GM12878 (cell line): Measurements from ENCODE around the gene CCDC106. TPM values are rescaled to one million over a fixed set of nuclear protein-coding genes. Genes with fewer than 3 reads are reported as not detected.
A peak's percentile ranks its signal among the peaks of the same experiment; 100 is the strongest.

Source experiments
- ASH2L ChIP-seq: fragments of 300-600, 200-600 bp; sonication (generic); IDR thresholded peaks from 2 replicates; pipeline ENCODE4 v1.6.1; 2017; ENCODE audit warnings: low read depth, mild to moderate bottlenecking, borderline replicate concordance
- CBX5 ChIP-seq: sonication (generic); IDR thresholded peaks from 2 replicates; pipeline ENCODE4 v1.6.1; 2016; ENCODE audit warnings: low read depth, moderate library complexity, mild to moderate bottlenecking, inconsistent platforms
- GABPA ChIP-seq: IDR thresholded peaks from 2 replicates; pipeline ENCODE4 v1.6.1; 2014; ENCODE audit warnings: antibody characterized with exemption, low read depth, mild to moderate bottlenecking, inconsistent platforms
- HDAC6 ChIP-seq: fragments of 200-600 bp; sonication (generic); IDR thresholded peaks from one replicate; pipeline ENCODE4 v1.8.0; 2017; ENCODE audit warnings: antibody characterized with exemption; ENCODE audit not compliant: unreplicated experiment
- KLF5 ChIP-seq: fragments of 450-650 bp; IDR thresholded peaks from 2 replicates; pipeline ENCODE4 v1.6.1; 2014; ENCODE audit warnings: mild to moderate bottlenecking; ENCODE audit not compliant: partially characterized antibody
- LARP7 ChIP-seq: fragments of 450-650 bp; IDR thresholded peaks from 2 replicates; pipeline ENCODE4 v1.6.1; 2017; ENCODE audit warnings: mild to moderate bottlenecking
- MXI1 ChIP-seq: fragments of 150-350 bp; IDR thresholded peaks from 2 replicates; pipeline ENCODE4 v1.6.1; 2011; ENCODE audit warnings: low read depth, mild to moderate bottlenecking, inconsistent platforms, low read length, improper control_type of control experiment
- NBN ChIP-seq: fragments of 450-650 bp; IDR thresholded peaks from 2 replicates; pipeline ENCODE4 v1.6.1; 2016
- NFYB ChIP-seq: IDR thresholded peaks from 2 replicates; pipeline ENCODE4 v1.6.1; 2011; ENCODE audit warnings: low read depth, mild to moderate bottlenecking, low read length, improper control_type of control experiment, moderate library complexity; ENCODE audit not compliant: insufficient read depth
- NR2C2 ChIP-seq: IDR thresholded peaks from 2 replicates; pipeline ENCODE4 v1.6.1; 2011; ENCODE audit warnings: borderline replicate concordance, low read depth; ENCODE audit not compliant: control insufficient read depth, insufficient read length
- POU2F2 ChIP-seq: IDR thresholded peaks from 3 replicates; pipeline ENCODE4 v1.6.1; 2011; ENCODE audit warnings: low read depth, mild to moderate bottlenecking, low read length, borderline replicate concordance
- RB1 ChIP-seq: fragments of 450-650 bp; formaldehyde crosslinking; IDR thresholded peaks from 2 replicates; pipeline ENCODE4 v1.6.1; 2017; ENCODE audit warnings: mild to moderate bottlenecking, borderline replicate concordance
- SMAD5 ChIP-seq: IDR thresholded peaks from 2 replicates; pipeline ENCODE4 v1.6.1; 2016; ENCODE audit warnings: antibody characterized with exemption, low read depth
- SP1 ChIP-seq: IDR thresholded peaks from one replicate; pipeline ENCODE4 v1.6.1; 2011; ENCODE audit warnings: low read depth, low read length
- SREBF2 ChIP-seq: IDR thresholded peaks from 2 replicates; pipeline ENCODE4 v1.6.1; 2012; ENCODE audit warnings: mild to moderate bottlenecking, low read length
- TCF12 ChIP-seq: IDR thresholded peaks from 2 replicates; pipeline ENCODE4 v1.6.1; 2011; ENCODE audit warnings: low read depth, mild to moderate bottlenecking, low read length
- TCF7 ChIP-seq: IDR thresholded peaks from 2 replicates; pipeline ENCODE4 v1.6.1; 2014; ENCODE audit warnings: antibody characterized with exemption, borderline replicate concordance
- ZBED1 ChIP-seq: IDR thresholded peaks from 2 replicates; pipeline ENCODE4 v1.6.1; 2016; ENCODE audit warnings: borderline replicate concordance
- ZNF24 ChIP-seq: fragments of 450-650 bp; IDR thresholded peaks from 2 replicates; pipeline ENCODE4 v1.6.1; 2017; ENCODE audit warnings: antibody characterized with exemption, mild to moderate bottlenecking
- ZNF384 ChIP-seq: IDR thresholded peaks from 2 replicates; pipeline ENCODE4 v1.6.1; 2012; ENCODE audit warnings: low read depth, mild to moderate bottlenecking, low read length, improper control_type of control experiment, borderline replicate concordance
- ZSCAN29 ChIP-seq: fragments of 450-650 bp; IDR thresholded peaks from 2 replicates; pipeline ENCODE4 v1.6.1; 2017; ENCODE audit warnings: mild to moderate bottlenecking, moderate library complexity
- polyA plus RNA-seq, 11 experiments: library from polyadenylated mRNA; depleted of rRNA in 4 of 11; unstranded in 6 of 11; stranded (reverse) in 5 of 11; fragments of >200 nt; fragmentation: Nextera tagmentation in 4 of 11; fragmentation: Illumina TruSeq in 1 of 11; extraction: Ambion mirVana in 4 of 11; extraction: Trizol in 1 of 11; gene quantifications; 1 replicate in 1 of 11; 2 replicates in 10 of 11; pipeline versions ENCODE4 v1.2.1 to v1.2.3, GENCODE V29; 2011 to 2016; ENCODE audit warnings: inconsistent platforms in 2 of 11, missing spikeins in 2 of 11, low read depth in 1 of 11
- total RNA-seq, 4 experiments: library from RNA; depleted of rRNA in 3 of 4; stranded (reverse); fragments of >200 nt in 3 of 4; fragmentation: Illumina TruSeq in 1 of 4; extraction: Trizol in 1 of 4; gene quantifications; 2 replicates each; pipeline versions ENCODE4 v1.2.1 to v1.2.3, GENCODE V29; 2013 to 2021
- TF ChIP-seq, protein P1 (sequence below): fragments of 450-650 bp; IDR thresholded peaks from 2 replicates; pipeline ENCODE4 v1.6.1; 2014; ENCODE audit warnings: mild to moderate bottlenecking
- TF ChIP-seq, protein P2 (sequence below): IDR thresholded peaks from 2 replicates; pipeline ENCODE4 v1.6.1; 2012; ENCODE audit warnings: low read depth, low read length, improper control_type of control experiment
- TF ChIP-seq, protein P3 (sequence below): IDR thresholded peaks from 2 replicates; pipeline ENCODE4 v1.6.1; 2012; ENCODE audit warnings: low read length, inconsistent platforms
- TF ChIP-seq, protein P4 (sequence below): fragments of 450-650 bp; formaldehyde crosslinking; IDR thresholded peaks from 2 replicates; pipeline ENCODE4 v1.4.0; 2020; ENCODE audit warnings: mild to moderate bottlenecking, moderate library complexity
- TF ChIP-seq, protein P5 (sequence below): IDR thresholded peaks from 2 replicates; pipeline ENCODE4 v1.6.1; 2011; ENCODE audit warnings: borderline replicate concordance, low read depth, mild to moderate bottlenecking, moderate library complexity, mixed read lengths, low read length; ENCODE audit not compliant: insufficient read depth; ENCODE audit errors: extremely low read length

CCDC106 gene
- total and polyA plus RNA-seq, 10 of the 15 experiments (the other 5 are each of a cell fraction or from before 2014, with no cell fraction given) = 0.04 to 35.9 (median 19.8) TPM

DNA sequence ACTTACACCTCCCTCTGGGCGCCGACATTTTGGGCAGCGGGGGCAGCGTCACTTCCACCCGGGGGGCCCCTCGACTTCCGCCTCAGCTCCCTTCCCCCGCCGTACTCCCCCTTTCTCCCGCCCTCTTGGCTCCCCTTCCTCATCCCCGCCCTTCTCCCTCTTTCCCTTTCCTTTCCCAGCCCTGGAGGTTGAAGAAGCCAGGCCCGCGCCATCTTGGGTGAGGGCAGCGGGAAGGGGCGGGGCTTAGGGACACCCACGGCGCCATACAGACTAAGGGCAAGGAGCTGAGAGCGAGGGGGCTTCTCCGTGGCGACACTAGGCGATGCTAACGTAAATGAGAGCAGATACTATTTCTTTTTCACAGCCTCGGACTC, 48.6 kb upstream of the CCDC106 start, which contains the start of gene FIZ1 (continued):
- no peak; the same call in 1 of the 2 replicates for TF ChIP-seq RB1
- no peak for TF ChIP-seq HDAC6
- TF ChIP-seq ZNF24 = no peak
- no peak for TF ChIP-seq KLF5
- TF ChIP-seq POU2F2 = no peak
- no peak for TF ChIP-seq CBX5
- no peak for TF ChIP-seq NR2C2
- no peak for TF ChIP-seq TCF7
- TF ChIP-seq, protein P1, sequence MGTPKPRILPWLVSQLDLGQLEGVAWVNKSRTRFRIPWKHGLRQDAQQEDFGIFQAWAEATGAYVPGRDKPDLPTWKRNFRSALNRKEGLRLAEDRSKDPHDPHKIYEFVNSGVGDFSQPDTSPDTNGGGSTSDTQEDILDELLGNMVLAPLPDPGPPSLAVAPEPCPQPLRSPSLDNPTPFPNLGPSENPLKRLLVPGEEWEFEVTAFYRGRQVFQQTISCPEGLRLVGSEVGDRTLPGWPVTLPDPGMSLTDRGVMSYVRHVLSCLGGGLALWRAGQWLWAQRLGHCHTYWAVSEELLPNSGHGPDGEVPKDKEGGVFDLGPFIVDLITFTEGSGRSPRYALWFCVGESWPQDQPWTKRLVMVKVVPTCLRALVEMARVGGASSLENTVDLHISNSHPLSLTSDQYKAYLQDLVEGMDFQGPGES = no peak
- TF ChIP-seq NFYB = no peak
- TF ChIP-seq, protein P2, sequence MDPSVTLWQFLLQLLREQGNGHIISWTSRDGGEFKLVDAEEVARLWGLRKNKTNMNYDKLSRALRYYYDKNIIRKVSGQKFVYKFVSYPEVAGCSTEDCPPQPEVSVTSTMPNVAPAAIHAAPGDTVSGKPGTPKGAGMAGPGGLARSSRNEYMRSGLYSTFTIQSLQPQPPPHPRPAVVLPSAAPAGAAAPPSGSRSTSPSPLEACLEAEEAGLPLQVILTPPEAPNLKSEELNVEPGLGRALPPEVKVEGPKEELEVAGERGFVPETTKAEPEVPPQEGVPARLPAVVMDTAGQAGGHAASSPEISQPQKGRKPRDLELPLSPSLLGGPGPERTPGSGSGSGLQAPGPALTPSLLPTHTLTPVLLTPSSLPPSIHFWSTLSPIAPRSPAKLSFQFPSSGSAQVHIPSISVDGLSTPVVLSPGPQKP = 0 out of 2 replicates have a peak, but pooled peaks have one; percentile 22
- TF ChIP-seq ZNF384 = no peak
- TF ChIP-seq LARP7 = no peak
- TF ChIP-seq, protein P3, sequence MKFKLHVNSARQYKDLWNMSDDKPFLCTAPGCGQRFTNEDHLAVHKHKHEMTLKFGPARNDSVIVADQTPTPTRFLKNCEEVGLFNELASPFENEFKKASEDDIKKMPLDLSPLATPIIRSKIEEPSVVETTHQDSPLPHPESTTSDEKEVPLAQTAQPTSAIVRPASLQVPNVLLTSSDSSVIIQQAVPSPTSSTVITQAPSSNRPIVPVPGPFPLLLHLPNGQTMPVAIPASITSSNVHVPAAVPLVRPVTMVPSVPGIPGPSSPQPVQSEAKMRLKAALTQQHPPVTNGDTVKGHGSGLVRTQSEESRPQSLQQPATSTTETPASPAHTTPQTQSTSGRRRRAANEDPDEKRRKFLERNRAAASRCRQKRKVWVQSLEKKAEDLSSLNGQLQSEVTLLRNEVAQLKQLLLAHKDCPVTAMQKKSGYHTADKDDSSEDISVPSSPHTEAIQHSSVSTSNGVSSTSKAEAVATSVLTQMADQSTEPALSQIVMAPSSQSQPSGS = no peak
- TF ChIP-seq ZSCAN29 = no peak
- TF ChIP-seq, protein P4, sequence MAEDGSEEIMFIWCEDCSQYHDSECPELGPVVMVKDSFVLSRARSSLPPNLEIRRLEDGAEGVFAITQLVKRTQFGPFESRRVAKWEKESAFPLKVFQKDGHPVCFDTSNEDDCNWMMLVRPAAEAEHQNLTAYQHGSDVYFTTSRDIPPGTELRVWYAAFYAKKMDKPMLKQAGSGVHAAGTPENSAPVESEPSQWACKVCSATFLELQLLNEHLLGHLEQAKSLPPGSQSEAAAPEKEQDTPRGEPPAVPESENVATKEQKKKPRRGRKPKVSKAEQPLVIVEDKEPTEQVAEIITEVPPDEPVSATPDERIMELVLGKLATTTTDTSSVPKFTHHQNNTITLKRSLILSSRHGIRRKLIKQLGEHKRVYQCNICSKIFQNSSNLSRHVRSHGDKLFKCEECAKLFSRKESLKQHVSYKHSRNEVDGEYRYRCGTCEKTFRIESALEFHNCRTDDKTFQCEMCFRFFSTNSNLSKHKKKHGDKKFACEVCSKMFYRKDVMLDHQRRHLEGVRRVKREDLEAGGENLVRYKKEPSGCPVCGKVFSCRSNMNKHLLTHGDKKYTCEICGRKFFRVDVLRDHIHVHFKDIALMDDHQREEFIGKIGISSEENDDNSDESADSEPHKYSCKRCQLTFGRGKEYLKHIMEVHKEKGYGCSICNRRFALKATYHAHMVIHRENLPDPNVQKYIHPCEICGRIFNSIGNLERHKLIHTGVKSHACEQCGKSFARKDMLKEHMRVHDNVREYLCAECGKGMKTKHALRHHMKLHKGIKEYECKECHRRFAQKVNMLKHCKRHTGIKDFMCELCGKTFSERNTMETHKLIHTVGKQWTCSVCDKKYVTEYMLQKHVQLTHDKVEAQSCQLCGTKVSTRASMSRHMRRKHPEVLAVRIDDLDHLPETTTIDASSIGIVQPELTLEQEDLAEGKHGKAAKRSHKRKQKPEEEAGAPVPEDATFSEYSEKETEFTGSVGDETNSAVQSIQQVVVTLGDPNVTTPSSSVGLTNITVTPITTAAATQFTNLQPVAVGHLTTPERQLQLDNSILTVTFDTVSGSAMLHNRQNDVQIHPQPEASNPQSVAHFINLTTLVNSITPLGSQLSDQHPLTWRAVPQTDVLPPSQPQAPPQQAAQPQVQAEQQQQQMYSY (CRISPR knock-in tag) = no peak
- TF ChIP-seq NBN = peak; percentile 80; the same call in 1 of the 2 replicates
- no peak; the same call in 1 of the 2 replicates for TF ChIP-seq MXI1
- TF ChIP-seq SP1 = peak; percentile 53
- peak; percentile 94 for TF ChIP-seq GABPA
- TF ChIP-seq TCF12 = no peak
- TF ChIP-seq SMAD5 = no peak
- TF ChIP-seq, protein P5, sequence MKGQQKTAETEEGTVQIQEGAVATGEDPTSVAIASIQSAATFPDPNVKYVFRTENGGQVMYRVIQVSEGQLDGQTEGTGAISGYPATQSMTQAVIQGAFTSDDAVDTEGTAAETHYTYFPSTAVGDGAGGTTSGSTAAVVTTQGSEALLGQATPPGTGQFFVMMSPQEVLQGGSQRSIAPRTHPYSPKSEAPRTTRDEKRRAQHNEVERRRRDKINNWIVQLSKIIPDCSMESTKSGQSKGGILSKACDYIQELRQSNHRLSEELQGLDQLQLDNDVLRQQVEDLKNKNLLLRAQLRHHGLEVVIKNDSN = no peak
- no peak for TF ChIP-seq ZBED1
- no peak for TF ChIP-seq ASH2L
- no peak for TF ChIP-seq SREBF2
